ENCODE data around the gene TMEM108.
"Not testable (repeated sequence)": the region's sequence is repeated elsewhere in the genome, so short reads cannot be mapped to it uniquely, and the experiment has no call there.

Gene TMEM108

DNA sequence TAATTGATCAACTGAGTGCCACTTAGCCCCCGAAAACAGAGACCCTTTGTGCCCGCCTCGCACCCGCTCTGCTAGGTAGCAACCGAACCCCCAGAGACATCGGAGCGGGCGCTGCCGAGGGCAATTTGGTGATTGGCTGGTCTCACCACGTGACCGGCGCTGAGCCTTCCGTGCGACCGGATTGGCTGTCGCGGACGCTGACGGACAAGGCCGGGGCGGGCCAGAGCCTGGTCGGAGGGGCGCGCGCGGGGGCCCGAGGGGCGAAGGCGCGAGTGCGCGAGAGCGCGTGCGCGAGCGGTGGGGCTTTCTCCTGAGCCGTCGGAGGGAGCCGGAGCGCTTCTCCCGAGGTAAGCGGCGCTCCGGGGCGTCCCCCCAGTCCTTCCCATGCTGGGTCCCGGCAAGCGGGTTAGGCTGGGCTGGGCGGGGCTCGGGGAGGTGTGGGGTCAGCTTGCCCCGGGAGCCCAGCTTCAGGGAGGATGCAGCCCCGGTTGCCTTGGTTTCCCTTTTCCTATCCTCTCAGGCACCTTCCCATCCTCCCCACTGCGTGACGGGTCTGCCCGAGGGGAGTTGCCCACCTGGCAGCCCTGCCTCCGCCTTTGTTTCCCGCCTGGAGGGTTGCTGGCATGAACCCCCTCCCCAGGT lies at the start of gene TMEM108:
TSS of gene TMEM108 (plus strand) at position 303 of the 642 bp plus-strand sequence.
- DNase-seq (ENCODE audit: low spot score) = no peak

DNA sequence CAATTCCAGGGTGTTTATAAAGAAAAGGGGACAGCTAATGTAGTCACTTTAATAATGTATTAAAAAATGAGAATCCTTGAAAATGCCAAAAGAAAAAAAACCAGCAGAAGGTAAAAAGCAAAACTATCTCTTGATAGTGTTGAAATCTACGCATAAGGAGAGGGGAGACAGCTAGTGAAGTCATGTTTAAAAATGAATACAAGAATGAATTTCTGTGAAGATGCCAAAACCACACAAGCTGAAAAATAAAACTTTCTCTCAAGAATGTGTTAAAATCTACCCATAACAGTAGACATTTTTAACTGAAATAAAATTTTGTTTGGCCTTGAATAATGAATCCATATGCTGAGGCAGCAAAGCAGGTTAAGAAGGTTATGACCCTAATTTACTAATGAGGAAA lies 42.2 kb upstream of the TMEM108 start:
- no peak for DNase-seq (ENCODE audit: low spot score)

DNA sequence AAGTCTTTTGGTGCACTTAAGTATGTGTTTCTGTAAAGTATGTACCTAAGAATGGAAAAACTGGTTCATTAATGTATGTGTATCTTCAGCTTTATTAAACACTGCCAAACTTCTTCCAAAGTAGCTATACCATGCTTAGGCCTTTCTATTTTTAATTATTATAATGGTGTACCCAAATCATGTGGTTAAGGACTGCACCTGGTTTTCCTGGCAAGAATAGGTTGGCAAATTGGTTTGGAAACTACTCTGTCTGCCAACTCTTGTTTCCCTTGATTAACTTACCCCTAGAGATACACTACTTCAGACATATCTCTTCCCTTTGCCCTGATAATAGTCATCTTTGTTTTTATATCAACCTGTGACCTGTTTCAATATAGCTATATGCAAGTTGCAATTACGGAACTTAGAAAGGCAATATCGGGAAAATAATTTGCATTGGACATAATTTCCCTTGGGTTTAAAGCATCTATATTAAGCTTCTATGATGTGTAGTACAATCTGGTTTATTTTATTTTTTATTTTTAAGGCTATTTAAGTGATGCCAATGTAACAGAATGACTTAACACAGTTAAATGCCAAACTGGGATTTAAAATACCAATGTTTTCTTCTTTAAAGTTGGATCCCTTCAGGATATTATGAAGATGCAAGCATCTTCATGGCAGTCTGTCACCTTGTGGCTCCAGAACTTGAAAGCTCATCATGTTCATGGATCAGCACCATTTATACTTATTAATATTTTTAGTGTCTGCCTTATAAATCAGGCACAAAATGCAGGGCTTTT lies 40.6 kb upstream of the TMEM108 start:
- DNase-seq (ENCODE audit: low spot score) = no peak

DNA sequence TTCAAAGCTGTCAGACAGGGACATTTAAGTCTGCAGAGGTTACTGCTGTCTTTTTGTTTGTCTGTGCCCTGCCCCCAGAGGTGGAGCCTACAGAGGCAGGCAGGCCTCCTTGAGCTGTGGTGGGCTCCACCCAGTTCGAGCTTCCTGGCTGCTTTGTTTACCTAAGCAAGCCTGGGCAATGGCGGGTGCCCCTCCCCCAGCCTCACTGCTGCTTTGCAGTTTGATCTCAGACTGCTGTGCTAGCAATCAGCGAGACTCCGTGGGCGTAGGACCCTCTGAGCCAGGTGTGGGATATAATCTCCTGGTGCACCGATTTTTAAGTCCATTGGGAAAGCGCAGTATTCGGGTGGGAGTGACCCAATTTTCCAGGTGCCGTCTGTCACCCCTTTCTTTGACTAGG lies 33.2 kb upstream of the TMEM108 start:
- not testable (repeated sequence) for DNase-seq (ENCODE audit: low spot score)

DNA sequence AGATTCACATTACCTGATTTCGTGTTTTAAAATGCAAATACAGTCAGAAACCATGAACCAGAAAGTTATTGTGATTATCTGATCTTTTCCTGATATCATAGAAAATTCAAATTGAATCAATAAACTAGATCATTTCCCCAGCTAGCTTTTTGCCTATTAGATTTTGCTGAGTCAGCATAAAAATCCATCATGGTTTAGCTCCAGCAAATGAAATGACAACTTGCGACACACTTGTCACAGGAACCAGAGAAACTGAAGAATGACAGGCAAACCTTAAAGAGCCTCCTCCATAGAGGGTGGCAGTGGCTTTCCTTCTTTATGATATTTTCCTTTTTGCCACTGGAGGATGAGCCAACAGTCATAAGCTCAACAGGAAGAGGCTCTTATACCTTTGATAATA lies 30.6 kb upstream of the TMEM108 start:
- no peak for DNase-seq (ENCODE audit: low spot score)

DNA sequence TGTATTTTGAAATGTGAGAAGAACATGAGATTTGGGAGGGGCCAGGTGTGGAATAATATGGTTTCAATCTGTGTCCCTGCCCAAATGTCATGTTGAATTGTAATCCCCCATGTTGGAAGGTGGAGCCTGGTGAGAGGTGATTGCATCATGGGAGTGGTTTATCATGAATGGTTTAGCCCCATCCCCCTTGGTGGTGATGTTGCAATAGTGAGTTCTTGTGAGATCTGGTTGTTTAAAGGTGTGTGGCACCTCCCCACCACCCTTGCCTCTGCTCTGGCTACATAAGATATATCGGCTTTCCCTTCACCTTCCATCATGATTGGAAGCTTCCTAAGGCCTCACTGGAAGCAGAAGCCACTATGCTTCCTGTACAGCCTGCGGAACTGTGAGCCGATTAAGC lies 23.9 kb upstream of the TMEM108 start:
- DNase-seq (ENCODE audit: low spot score) = no peak

DNA sequence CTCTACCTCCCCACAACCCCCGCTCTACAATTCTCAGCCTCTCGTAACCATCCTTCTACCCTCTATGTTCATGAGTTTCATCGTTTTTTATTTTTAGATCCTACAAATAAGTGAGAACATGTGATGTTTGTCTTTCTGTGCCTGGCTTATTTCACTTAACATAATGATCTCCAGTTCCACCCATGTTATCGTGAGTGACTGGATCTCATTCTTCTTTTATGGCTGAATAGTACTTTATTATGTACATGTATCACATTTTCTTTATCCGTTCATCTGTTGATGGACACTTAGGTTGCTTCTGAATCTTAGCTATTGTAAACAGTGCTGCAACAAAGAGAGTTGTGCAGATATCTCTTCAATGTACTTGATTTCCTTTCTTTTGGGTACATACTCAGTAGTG lies 22.6 kb upstream of the TMEM108 start:
- DNase-seq (ENCODE audit: low spot score) = not testable (repeated sequence)

DNA sequence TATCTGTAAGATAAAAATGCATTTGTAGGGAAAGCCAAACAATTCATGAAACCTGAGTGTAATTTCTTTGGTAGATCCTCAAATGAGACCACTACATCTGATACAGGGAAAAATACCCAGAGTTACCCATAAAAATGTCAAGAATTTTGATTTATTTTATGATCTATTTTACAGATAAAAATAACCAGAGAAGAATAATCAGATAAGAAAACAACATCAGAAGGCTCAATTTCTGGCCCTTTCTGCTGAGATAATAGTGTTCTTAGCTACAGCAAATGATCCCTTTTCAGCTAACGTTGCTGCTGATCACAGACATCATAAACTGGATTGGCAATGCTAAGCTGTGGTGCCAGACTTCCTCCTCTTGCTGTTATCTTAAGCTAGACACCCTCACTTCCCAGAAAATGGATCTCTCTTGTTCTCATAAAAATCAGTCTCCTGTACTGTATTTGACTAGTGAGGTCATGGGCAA lies 21.3 kb upstream of the TMEM108 start:
- DNase-seq (ENCODE audit: low spot score) = no peak

DNA sequence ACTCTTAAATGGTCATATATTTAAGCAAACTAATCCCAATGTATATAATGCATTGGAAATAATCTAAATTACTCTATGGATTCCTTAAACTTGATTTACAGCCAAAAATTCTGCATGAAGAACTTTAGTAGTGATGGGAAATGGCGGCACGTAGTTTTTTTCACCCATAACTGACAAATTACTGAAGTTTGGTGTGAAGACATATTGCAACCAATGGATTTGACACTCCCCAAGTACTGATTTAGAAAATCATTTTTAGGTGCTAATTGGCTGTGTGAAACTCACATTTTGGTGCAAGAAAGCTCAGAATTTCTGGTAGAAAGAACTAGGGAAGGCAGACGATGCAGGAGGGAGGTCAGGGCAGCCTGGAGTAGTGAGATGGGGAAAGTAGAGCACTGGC lies 19.3 kb upstream of the TMEM108 start:
- DNase-seq (ENCODE audit: low spot score) = no peak

DNA sequence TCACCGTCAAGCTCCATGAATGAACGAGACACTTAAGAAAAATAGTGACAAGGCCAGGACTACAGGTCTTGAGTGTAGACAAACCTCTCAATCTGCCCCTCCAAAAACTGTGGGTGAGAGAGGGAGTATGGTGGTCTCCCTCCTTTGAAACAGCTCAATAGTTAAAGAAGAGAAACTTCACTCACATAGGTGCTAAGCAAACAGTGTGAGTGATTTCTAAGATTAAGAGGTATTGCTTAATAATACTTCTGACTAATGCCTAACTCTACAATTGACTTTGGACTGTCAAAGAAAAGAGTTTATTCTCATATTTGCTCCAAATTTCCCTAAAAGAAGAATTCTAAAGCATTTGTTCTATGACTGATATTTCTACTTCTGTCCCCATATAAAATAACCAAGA lies 17.0 kb upstream of the TMEM108 start:
- no peak for DNase-seq (ENCODE audit: low spot score)

DNA sequence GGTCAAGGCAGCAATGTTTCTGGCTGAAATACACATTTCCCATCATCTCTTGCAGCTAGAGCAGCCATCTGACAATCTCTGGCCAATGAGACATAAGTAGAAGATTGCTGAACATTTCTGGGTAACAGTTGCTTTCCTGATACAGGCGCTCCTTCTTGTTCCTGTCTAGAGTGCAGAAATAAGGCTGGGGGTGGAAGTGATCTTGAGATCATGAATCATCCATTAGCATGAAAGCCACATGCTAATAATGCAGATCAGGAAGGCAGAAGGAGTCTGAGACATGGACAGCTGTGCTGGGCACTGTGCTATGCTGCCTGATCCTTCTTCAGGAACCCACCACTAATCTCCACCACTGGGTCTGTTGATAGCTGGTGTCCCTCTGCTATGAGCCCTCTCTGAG lies 14.8 kb upstream of the TMEM108 start:
- no peak for DNase-seq (ENCODE audit: low spot score)

DNA sequence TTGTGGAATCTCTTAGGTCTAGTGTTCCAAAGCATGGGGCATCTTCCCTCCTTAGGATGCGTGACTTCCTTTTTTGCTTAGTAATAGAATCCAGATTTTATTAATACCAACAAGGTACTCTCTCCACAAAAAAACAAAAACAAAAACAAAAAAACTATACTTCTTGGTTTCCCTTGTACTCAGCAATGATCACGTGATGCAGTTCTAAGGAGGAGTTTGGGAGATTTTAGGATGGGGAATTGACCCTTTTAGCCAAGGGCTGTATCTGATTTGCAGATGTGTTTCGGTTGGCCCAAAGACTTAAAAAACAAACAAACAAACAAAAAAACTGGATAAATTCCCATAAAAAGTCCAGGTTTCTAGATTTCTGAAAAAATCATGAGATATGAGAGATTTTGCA lies 12.6 kb upstream of the TMEM108 start:
- DNase-seq (ENCODE audit: low spot score) = no peak

DNA sequence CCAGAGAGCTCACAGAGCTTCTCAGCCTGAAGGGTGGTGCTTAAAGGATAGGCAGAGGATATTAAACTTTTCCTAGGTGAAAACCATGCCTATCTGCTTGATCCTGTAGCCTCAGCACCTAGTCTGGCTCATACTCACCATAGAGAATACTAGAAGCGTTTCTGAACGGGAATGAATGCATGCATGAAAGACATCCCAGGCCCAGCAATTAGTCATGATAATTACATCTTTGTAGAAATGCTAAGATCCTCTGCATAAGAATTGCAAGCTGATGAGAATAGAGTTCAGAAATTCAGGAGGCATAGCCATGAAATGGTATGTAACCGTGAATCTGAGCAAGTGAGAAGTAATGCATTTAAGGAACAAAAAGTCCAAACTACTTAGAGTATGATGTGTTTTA lies 5.9 kb upstream of the TMEM108 start:
- no peak for DNase-seq (ENCODE audit: low spot score)

DNA sequence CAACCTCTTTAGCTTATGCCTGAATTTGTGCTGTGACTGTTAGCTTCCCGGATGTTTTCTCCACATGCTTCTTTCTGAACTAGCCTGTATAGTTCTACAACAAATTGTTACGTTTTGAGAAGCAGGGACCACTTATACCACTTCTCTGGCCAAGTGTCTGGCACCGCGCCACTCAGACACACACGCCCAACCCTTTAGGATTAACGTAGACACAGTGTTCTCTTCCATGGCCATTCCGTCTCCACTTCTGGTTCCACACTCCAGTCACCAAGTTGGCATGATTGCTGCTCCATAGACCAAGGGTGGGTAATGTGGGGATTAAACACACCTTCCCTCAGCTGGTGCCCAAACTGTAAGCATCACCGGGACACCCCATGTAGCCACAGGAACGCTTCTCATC lies 755 bp upstream of the TMEM108 start:
- no peak for DNase-seq (ENCODE audit: low spot score)

DNA sequence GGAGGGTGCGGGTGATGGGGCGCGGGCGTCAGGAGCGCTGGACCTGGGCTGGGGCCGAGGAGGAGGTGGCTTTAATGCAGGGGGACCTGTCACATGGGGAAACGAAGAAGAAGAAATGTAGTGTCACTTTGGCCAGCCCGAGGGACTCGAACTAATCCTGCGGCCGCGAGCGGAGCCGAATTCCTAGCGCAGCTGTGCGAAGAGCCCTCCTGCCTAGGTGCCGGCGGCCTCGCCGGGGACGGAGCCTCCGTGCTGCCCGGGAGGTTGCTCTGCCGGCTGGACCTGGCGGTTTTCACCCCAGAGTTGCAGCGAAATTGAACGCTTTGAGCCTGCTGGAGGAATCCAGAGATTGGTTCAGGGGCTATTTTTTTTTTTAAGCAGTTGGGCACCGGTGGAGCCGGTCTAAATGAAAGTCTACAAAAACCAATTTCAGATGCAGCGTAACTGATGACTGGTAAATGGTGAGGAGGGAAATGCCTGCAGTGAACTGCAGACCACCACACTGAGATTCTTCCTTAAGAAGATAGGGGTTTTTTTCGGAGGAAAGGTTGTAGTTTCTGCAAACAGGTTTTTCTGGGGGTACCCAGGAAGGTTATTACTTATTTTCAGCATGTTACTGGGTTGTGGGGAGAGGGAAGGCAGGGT lies 662 bp downstream of the TMEM108 start:
- no peak for DNase-seq (ENCODE audit: low spot score)

DNA sequence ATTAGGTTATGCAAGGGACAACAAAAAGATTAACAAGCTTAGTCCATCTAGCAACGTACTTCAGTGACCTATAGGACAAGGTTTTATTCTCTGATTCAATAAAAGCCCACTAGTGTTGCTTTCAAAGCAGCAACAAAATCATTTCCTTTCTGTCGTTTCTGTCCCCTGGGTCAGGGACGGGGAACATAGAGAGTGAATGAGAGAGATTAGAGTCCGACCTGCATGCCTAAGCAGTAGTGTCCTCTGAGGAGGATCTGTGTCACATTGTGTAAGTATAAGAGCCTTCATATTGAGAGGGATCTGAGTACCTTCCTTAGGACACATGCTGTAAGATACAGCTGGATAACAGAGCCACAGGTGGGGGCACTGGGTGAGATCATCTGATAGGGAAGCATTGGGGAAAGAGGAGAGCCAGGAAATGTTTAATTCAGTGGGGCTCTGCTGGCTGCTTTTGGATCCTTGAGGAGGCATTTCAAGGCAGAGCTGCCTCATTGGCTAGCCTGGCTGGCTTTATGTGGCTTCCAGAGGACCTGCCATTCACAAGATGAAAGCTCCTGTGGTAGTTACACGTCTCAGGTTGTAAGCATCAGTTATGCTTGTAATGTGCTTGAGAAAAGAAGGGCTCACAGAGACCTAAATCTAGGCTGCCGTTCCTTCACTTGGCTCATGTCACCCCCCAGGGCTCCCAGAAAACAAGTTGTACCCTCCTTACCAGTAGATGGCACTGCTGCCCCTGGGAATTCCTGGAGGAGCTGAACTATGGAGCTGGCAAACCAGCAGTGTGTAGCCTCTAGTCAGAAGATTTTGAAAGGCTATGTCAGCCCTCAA lies 2.7 kb downstream of the TMEM108 start:
- DNase-seq (ENCODE audit: low spot score) = no peak

DNA sequence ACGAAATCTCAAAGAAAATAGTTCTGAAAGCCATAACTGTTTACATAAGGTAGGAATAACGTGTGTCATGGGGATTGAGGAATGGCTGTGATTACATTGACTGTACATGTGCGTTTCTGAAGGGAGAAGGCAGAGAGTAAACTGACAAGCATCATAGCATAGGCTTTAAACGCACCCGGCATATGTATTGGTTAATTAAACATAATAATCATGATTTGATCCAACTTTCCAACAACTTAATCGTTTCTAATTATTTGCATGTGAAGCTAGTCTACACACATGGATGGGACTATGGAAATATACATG lies 3.3 kb downstream of the TMEM108 start:
- no peak for DNase-seq (ENCODE audit: low spot score)

DNA sequence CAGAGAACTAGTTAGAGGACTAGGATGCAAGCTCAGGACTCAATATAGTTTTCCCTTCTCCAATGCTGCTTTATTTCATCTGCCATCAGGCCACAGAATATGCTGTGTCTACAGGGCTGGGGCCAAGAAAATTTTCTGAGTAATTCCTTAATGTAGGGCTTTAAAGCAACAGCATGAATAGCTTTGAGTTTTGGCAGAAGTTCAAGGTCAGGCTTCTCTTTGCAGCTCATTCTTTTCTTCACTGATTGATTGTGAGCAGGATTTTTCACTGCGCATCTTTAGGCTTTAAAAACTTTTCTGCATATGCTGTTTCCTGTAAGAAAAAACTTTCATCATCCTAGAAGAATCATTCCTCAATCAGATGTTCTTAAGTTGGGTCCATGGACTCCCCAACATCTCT lies 4.6 kb downstream of the TMEM108 start:
- DNase-seq (ENCODE audit: low spot score) = no peak

DNA sequence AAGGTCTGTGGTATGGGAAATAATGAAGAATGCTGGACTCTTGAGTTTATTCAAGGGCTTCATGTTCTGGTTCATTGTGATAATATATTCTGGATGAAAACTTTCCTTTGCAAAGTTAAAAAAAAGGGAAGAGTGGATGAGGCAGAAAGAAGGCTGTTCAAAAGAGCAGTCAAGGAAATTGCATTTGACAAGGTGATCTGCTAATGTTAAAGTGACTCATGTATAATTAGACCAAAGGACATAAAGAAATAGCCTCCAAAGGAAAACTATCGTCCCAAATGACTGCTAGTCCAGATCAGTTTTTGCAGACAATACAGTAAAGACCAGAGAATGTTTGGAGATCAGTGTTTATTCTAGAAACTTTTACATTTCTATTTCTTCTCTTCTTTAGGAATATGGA lies 9.8 kb downstream of the TMEM108 start:
- DNase-seq (ENCODE audit: low spot score) = no peak

DNA sequence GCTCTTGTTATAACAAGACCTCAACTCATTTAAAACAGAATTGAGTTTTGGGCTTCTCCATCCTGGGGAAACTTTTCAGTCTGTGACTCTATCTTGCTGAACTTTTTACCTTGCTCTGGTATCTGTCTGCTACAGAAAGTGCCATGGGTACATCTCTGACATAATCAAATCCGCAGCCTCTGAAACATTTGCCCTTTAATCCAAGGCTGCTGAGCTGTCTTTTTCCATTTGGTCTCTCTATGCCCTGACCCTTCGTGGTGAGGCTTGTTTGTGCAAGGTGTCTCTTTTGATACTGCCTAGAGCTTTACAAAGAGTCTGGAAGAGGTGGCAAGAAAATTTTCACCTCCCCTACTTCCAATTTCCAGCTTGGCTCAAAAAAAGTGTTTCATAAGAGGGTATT lies 11.3 kb downstream of the TMEM108 start:
- DNase-seq (ENCODE audit: low spot score) = no peak

DNA sequence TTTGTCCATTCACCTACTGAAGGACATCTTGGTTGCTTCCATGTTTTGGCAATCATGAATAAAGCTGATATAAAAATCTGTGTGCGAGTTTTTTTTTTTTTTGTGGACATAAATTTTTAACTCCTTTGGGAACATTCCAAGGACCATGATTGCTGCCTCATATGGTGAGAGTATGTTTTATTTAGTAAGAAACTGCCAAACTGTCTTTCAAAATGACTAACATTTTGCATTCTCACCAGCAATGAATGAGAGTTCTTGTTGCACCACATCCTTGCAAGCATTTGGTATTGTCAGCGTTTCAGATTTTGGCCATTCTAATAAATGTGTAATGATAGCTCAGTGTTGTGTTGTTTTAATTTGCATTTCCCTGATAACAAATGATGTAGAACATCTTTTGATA lies 12.7 kb downstream of the TMEM108 start:
- DNase-seq (ENCODE audit: low spot score) = no peak

DNA sequence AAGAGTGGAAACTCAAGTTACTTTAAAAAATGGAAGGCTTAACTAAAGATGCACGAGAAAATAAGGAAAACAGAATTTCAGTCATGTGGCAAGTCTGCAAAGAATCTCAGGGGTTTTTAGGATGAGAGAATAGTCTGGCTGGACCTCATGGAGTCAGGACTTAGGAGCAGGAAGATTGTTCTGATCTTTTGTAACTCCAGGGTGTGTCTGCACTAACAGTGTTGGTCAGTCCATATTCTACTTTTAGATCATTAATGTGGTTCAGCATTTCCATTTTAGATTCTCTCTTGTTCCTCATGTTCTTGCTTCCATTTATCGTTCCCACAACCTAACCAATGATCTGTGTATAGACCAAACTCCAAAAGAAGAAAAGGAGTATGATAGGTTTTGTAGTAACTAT lies 15.3 kb downstream of the TMEM108 start:
- no peak for DNase-seq (ENCODE audit: low spot score)

DNA sequence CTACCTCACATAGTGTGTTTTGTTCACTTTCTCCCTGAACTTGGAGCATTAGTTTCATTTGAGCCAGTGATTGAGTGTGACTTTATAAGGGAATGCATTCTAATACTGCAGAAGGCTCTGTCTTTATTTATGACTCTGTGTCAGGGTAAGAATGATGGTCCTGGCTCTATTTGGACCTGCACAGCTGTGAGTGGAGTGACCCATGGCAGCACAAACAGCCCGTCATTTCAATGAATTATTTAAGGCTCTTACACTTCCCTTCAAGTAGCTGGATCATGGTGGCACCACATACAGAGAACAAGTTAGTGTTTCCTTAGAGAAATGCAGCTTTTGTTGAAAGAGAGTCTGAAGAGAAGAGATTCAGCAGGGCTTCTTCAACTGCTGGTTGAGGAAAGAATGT lies 16.4 kb downstream of the TMEM108 start:
- DNase-seq (ENCODE audit: low spot score) = no peak

Data from hematopoietic multipotent progenitor cell treated with erythropoietin and hydrocortisone succinate and interleukin-3 and kit ligand, for 17 days (in vitro differentiated cells).